Left renal cortex interstitium (tissue), 4 donors: ENCODE data around the gene TXNRD2. TPM values are rescaled to one million over a fixed set of nuclear protein-coding genes. Genes with fewer than 3 reads are reported as not detected.

Experiments
- DNase-seq, 4 donors: peaks; one replicate each; pipeline ENCODE4 v3.0.0-alpha.2; 2013; ENCODE audit warnings: low read depth in 4 of 4, low spot score in 2 of 4, missing footprints in 1 of 4
- polyA plus RNA-seq, 4 donors: library from polyadenylated mRNA; unstranded; fragments of 120-200 nt; gene quantifications; one replicate each; pipeline ENCODE4 v1.2.1, GENCODE V29; 2013; ENCODE audit not compliant: insufficient read length in 4 of 4

The TXNRD2 gene
- polyA plus RNA-seq, 4 donors: 23.0 to 35.8 (median 29.3) TPM

GRCh38 chr22:19879992-19880785 is 61.4 kb downstream of the TXNRD2 start:
- no peak for DNase-seq

DNA sequence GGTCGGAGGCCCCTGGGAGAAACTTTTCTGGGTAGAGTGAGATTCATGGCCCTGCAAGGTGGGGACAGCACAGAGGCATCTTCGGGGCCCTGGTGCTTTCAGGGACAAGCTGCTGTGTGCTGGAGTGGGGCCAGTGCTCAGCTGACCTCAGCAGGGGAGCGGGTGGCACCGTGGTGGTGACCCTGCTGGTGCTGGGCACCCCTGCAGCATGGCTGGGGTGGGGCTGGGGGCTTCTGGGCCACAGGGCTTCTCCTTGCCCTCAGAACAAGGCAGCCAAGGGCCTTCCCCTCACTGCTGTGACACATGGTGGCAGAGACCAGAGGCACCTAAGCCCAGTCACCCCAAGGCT is 62.0 kb downstream of the TXNRD2 start:
- DNase-seq: no peak

- DNase-seq: no peak
Observed at GRCh38 chr22:19879246-19879570, 62.4 kb downstream of the TXNRD2 start.

DNA sequence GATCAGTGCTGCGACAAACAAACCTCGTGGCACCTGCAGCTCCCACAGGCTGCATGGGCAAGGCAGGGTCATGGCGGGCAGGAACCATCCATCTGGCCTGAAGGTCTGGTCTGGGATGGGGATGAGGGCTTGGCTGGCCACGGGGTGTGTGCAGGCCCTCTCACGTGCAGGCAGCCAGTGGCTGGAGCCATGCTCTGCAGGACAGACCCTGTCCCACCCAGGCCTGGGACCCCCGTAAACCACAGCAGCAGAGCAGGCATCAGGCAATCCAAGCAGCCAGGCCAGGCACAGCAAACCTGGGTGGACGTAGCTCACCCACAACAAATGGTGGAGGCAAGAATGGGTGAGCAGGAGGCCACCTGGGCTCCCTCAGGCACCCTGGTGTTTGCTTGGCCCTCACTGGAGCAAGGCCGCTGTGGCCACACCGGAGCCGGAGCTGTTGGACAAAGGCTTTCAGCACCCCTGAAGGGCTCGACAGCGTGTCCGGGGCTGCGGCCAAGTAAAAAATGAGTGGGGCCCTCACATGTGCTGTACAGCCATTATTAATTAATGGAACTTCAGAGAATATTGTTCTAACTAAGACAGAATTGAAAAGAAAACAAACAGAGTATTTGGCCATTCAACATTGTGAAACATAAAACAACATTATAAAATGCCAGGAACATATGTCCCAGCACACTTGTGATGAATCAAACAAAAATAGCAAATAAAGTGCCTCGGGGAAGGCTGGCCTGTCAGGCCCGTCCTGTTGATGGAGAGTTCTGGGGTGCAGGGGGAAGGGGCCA is 63.0 kb downstream of the TXNRD2 start:
- DNase-seq: no peak

GRCh38 chr22:19877626-19878339 is 63.8 kb downstream of the TXNRD2 start:
- no peak for DNase-seq

- no peak for DNase-seq
Observed at GRCh38 chr22:19876941-19877625, 64.5 kb downstream of the TXNRD2 start.

- no peak for DNase-seq
Observed at GRCh38 chr22:19876314-19876940, 65.2 kb downstream of the TXNRD2 start.

DNA sequence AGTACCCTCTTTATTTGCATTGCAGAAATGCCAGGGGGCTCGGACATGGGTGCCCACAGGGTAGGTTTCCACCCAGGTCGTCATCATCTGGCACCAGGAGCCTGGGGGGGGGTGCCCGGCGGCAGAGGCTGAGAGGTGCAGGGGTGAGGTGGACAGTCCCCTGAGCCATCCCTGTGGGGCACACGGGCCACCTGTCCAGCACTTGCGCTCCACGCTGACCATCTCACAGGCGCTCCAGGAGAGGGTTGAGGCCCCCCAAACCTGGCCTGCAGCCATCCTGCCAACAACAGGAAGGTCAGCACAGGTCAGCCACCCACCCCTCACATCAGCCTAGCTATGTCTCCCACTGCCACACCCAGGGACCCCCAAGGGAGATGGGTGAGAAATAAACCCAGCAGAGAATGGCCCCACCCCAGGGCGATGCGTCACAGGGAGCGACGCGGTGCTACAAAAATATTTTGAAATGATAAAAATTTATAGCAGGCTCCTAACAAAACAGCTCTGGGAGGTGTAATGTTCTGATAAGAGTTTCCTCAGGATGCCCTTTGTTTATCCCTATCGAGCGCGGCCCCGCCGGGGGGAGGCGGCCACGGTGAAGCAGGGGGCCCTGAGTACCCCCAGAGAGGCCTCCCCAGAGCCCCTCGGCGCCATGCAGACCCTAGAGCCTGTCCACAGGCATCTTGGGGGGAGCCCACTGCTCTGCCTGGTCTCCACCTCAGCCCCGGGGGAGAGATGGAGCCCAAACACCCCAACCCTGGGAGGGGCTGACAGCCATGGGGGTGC is 65.9 kb downstream of the TXNRD2 start:
- DNase-seq: no peak

- no peak for DNase-seq
Observed at GRCh38 chr22:19875061-19875530, 66.5 kb downstream of the TXNRD2 start.

- DNase-seq: no peak
Observed at GRCh38 chr22:19874307-19875060, 67.1 kb downstream of the TXNRD2 start.

- DNase-seq: no peak
Observed at GRCh38 chr22:19873960-19874306, 67.7 kb downstream of the TXNRD2 start.

DNA sequence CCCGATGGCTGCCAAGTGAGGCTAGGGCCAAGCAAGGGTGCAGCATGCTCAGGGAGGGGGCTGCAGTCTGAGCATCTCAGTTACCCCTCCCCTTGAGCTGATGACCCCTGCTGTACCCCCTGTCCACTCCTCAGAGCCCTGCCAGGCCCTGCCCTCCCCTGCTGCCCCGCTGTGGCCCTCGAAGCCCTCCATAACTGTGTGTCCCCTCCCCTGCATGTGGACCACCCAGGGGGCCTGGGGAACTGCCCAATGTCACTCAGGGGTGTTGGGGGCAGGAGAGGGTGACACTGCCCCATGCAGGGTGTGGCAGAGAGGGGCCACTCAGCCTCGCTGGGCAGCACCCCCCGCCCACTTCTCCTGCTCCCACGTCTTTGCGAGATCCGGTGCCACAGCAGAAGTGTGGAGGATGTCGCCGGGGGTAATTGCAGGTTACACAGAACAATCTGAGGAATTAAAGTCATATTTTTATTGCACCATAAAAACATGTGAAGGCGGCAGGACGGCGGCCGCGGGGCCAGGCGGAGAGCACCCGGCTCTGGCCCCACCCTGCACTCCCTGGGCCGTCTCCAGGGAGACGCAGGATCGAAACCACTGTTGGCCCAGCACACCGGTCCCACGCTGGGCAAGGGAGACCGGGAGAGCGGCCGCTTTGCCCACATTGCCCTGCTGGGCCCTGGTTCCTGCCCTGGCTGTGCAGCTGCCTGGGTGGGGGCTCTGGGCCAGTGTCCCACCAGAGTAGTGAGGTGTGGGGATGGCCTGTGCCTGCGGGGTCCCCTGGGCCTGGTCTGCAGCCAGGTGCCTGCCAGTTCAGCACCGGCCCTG is 68.3 kb downstream of the TXNRD2 start:
- no peak for DNase-seq

DNA sequence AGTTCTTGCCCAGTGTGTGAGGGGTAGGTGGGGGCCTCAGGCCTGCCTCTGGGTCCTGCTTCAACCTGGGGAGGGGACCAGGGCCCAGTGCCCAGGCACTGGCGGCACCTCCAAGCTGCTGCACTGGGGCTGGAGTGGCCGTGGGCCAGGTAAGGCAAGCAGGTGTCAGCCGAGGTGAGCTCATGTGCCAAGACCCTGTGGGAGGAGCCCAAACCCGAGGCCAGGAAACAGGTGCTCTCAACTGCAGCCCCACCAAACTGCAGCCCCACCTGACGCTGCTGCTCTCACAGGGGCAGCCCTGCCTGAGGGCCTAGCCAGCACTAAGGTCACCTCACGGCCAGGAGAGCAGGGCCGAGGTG is 68.9 kb downstream of the TXNRD2 start:
- no peak for DNase-seq

DNA sequence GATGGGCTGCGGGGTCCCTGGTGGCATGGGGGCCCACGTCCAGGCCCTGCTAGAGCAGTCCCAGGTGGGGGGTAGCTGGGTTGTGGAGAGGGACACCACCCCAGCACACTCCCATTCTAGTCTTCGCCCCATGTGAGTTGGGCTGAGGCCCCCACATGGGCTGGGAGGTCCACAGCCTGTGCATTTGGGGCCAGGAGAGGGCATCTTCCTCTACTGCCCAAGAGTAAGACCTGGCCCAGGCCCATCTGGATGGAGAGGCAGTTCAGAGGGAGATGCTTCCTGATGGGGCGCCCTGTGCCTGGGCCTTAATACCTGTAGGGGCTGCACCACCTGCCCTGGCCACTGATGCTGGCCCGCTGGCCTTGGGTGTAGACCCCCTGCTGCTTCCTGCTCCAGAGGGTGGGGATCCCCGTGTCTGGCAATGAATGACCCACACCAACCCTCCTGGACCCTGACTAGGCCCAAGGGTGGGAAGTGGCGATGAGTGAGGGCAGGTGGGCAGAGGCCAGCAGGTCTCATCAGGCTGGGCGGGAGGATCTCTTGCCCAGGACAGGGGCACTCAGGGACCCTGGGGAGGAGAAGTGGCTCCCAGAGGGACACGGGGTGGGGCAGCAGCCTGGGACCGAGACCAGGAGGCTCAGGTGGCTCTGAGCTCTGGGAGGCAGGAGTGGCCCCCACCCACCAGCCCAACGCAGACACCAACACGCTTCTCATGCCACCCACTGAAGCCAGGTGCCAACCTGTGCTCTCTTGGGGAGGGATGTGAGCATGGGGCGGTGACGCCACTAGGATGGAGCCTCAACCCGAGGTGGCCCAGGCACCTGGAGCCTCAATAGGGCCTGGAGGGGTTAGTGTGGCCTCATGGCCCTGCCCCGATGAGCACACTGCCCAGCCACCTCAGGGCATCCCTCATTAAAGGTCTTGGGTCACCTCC is 69.5 kb downstream of the TXNRD2 start:
- no peak for DNase-seq

- DNase-seq: no peak
Observed at GRCh38 chr22:19871023-19871844, 70.4 kb downstream of the TXNRD2 start.
